ENCODE results near the gene GLP1R. TPM values are rescaled to one million over a fixed set of nuclear protein-coding genes. Genes with fewer than 3 reads are reported as not detected.

The GLP1R gene
- total RNA-seq, 1 experiment from 2014 or later, result not detected

DNA sequence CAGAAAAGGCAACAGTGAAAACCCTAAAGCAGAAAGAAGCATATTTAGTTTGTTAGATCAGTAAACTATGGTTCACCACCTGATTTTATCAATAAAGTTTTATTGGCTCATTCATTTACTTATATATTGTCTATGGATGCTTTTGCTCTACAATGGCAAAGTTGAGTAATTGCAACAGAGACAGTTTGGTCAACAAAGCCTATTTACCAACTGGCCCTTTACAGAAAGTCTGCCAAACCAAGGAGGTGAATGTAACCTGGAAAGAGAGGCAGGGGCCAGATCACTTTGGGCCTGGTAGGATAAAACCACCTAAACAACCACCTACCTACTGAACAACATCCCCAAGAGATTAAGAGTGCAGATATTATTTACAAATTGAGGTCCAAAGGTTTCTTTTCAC is 47.0 kb downstream of the GLP1R start:
- POLR2A ChIA-PET, result no interaction called here
- Mint-ChIP-seq H3K27me3 (ENCODE audit: insufficient read depth, unreplicated experiment) (peaks cover 25% of the 10 kb centered on the region), H3K4me1 (ENCODE audit: insufficient read depth, unreplicated experiment) (no peaks in the 10 kb centered on the region), H3K27ac (ENCODE audit: low read depth, unreplicated experiment) (no peak overlapping the region), H3K36me3 (ENCODE audit: insufficient read depth, unreplicated experiment) (no peaks in the 10 kb centered on the region), H3K4me3 (ENCODE audit: unreplicated experiment) (no peak overlapping the region), H3K9me3 (ENCODE audit: unreplicated experiment) (no peaks in the 10 kb centered on the region)
- BruUV-seq (replicated peaks), result no TSS peak
- intact Hi-C loops (cut with micrococcal nuclease), result no loop called here
- CTCF ChIA-PET, result no interaction called here
- DNase-seq (ENCODE audit: unreplicated experiment), result no peak
- TF ChIP-seq, protein P1, sequence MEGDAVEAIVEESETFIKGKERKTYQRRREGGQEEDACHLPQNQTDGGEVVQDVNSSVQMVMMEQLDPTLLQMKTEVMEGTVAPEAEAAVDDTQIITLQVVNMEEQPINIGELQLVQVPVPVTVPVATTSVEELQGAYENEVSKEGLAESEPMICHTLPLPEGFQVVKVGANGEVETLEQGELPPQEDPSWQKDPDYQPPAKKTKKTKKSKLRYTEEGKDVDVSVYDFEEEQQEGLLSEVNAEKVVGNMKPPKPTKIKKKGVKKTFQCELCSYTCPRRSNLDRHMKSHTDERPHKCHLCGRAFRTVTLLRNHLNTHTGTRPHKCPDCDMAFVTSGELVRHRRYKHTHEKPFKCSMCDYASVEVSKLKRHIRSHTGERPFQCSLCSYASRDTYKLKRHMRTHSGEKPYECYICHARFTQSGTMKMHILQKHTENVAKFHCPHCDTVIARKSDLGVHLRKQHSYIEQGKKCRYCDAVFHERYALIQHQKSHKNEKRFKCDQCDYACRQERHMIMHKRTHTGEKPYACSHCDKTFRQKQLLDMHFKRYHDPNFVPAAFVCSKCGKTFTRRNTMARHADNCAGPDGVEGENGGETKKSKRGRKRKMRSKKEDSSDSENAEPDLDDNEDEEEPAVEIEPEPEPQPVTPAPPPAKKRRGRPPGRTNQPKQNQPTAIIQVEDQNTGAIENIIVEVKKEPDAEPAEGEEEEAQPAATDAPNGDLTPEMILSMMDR (IDR thresholded peaks at IDR 0.05; ENCODE audit: unreplicated experiment), result no peak

DNA sequence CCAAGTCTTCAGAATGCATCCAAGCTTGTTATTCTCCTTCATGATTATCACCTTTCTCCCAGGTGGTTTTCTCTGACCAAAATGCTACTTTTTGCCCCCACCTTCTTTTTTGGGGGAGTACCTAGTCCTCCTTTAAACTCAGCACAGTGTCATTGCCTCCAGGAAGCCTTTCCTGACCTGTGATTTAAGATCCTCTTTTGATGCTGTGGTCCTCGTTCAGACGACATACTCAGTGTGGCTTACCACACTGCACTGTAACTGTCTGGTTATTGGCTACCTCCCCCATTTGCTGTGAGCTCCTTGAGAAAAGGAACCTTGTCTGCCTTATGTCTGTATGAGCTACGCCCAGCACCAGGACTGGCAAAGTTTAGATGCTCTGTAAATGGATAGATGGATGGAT is 51.8 kb downstream of the GLP1R start:
- intact Hi-C loops (cut with micrococcal nuclease), result loop anchor here (5.0 kb wide), 1 partner anchor 228 kb away; no protein-coding TSS in a partner anchor
- peaks cover 25% of the 10 kb centered on the region for H3K36me3 Mint-ChIP-seq (ENCODE audit: insufficient read depth, unreplicated experiment)

DNA sequence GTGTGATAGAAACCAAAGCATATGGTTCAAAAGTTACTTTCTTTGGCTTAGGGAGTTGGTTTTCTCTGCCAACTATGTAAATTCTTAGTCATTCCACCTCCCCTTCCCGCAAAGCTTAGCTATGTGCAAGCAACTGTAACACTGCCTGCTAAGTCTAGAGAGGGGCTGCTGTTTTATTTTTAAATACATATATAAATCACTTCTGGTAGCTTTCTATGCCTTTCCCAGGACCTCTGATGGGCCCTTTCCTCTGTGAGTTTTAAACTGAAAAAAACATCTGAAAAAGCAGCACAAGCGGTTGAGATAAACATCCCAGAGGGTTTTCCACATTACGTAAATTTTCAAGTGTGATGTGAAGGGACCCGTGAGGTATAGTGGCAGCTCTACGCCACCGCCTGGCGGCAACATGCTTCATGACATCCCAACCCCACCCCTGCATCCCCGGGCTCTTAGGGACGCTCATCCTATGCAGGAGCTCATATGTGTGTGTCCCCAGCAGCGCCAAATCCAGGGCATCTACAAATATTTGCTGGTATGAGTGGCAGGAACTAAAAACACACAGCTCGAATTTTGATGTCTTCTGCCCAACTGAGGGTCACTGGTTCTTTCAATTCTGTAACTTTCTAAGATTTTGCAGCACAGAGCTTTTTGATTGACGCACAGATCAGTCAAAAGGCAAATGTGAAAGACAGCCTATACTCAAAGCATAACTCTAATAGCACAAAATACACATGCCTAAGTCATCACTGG is 53.7 kb downstream of the GLP1R start:
- no TSS peak for BruUV-seq (replicated peaks)
- Mint-ChIP-seq H3K4me3 (ENCODE audit: unreplicated experiment) (no peak overlapping the region), H3K27ac (ENCODE audit: low read depth, unreplicated experiment) (no peak overlapping the region), H3K36me3 (ENCODE audit: insufficient read depth, unreplicated experiment) (peaks cover 31% of the 10 kb centered on the region), H3K4me1 (ENCODE audit: insufficient read depth, unreplicated experiment) (no peaks in the 10 kb centered on the region), H3K27me3 (ENCODE audit: insufficient read depth, unreplicated experiment) (no peaks in the 10 kb centered on the region), H3K9me3 (ENCODE audit: unreplicated experiment) (no peaks in the 10 kb centered on the region)
- peak; percentile 42 for DNase-seq (ENCODE audit: unreplicated experiment)
- TF ChIP-seq, protein P1 (IDR thresholded peaks at IDR 0.05; ENCODE audit: unreplicated experiment), result no peak
- ChIA-PET POLR2A (interaction anchor here (0.7 to 0.9 kb wide), 2 partner anchors 83 to 101 kb away, joined by 3 read pairs; no protein-coding TSS in a partner anchor), CTCF (interaction anchor here (1.1 to 1.7 kb wide), 5 partner anchors 9 to 230 kb away, joined by 4 to 6 read pairs (median 5); no protein-coding TSS in a partner anchor)
- intact Hi-C loops (cut with micrococcal nuclease), result loop anchor here (2.0 to 5.0 kb wide), 2 partner anchors 129 to 230 kb away; no protein-coding TSS in a partner anchor

More for the DNA sequence above, 51.8 kb downstream of the GLP1R start:
- TF ChIP-seq, protein P1 (IDR thresholded peaks at IDR 0.05; ENCODE audit: unreplicated experiment), result no peak
- ChIA-PET CTCF (interaction anchor here (0.7 to 1.2 kb wide), 3 partner anchors 10 to 127 kb away, joined by 3 to 5 read pairs (median 3); no protein-coding TSS in a partner anchor), POLR2A (interaction anchor here (1.2 kb wide), 1 partner anchor 14 kb away, joined by 4 read pairs; the partner anchor contains the start of gene SAYSD1)
- H3K9me3 Mint-ChIP-seq (ENCODE audit: unreplicated experiment), result no peaks in the 10 kb centered on the region
- no peak for DNase-seq (ENCODE audit: unreplicated experiment)
- no peak overlapping the region for H3K27ac Mint-ChIP-seq (ENCODE audit: low read depth, unreplicated experiment)
- no peak overlapping the region for H3K4me3 Mint-ChIP-seq (ENCODE audit: unreplicated experiment)
- no TSS peak for BruUV-seq (replicated peaks)
- H3K27me3 Mint-ChIP-seq (ENCODE audit: insufficient read depth, unreplicated experiment), result no peaks in the 10 kb centered on the region
- no peaks in the 10 kb centered on the region for H3K4me1 Mint-ChIP-seq (ENCODE audit: insufficient read depth, unreplicated experiment)

DNA sequence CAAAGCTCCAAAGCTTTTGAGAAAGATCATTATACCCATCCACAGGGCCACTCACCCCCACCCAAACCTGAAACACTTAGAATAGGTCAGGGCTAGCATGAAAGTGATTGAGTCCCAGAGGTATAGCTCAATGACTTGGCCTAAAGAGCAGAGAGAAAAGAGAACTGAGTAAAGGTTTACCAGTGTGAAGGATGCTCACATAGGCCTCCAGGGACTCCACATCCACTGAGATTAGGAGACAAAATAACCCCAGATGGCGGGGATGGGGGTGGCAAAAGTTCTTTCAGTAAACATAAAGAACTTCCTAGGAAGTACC is 54.2 kb downstream of the GLP1R start:
- no peak overlapping the region for H3K4me3 Mint-ChIP-seq (ENCODE audit: unreplicated experiment)
- no peaks in the 10 kb centered on the region for H3K27me3 Mint-ChIP-seq (ENCODE audit: insufficient read depth, unreplicated experiment)
- peaks cover 31% of the 10 kb centered on the region for H3K36me3 Mint-ChIP-seq (ENCODE audit: insufficient read depth, unreplicated experiment)
- H3K27ac Mint-ChIP-seq (ENCODE audit: low read depth, unreplicated experiment), result no peak overlapping the region
- no TSS peak for BruUV-seq (replicated peaks)
- CTCF ChIA-PET, result interaction anchor here (1.1 to 1.4 kb wide), 4 partner anchors 9 to 231 kb away, joined by 4 to 6 read pairs (median 6); no protein-coding TSS in a partner anchor
- intact Hi-C loops (cut with micrococcal nuclease), result loop anchor here (2.0 to 5.0 kb wide), 2 partner anchors 130 to 230 kb away; no protein-coding TSS in a partner anchor
- TF ChIP-seq, protein P1 (IDR thresholded peaks at IDR 0.05; ENCODE audit: unreplicated experiment), result no peak
- POLR2A ChIA-PET, result interaction anchor here (0.9 to 1.3 kb wide), 2 partner anchors 12 to 100 kb away, joined by 3 to 4 read pairs; partner anchors contain the start of gene SAYSD1
- H3K9me3 Mint-ChIP-seq (ENCODE audit: unreplicated experiment), result no peaks in the 10 kb centered on the region
- H3K4me1 Mint-ChIP-seq (ENCODE audit: insufficient read depth, unreplicated experiment), result no peaks in the 10 kb centered on the region
- DNase-seq (ENCODE audit: unreplicated experiment), result no peak
